Astrocyte (in vitro differentiated cells and primary cell): ENCODE measurements around the gene MEIKIN. TPM values are rescaled to one million over a fixed set of nuclear protein-coding genes. Genes with fewer than 3 reads are reported as not detected.
"Not testable (repeated sequence)": the region's sequence is repeated elsewhere in the genome, so short reads cannot be mapped to it uniquely, and the experiment has no call there.

Experiments
- DNase-seq: peaks from one replicate; pipeline ENCODE4 v3.0.0-alpha.2; 2010; ENCODE audit warnings: low read depth
- FAIRE-seq: peaks from 2 replicates; lab custom pipeline; 2011; peaks lifted over from hg19 to GRCh38; lab: Jason Lieb, UNC
- H2AFZ ChIP-seq: 2 replicates; pipeline ENCODE4 v1.6.0; 2012; ENCODE audit warnings: low read depth, low read length, inconsistent platforms
- H3K27ac ChIP-seq: 2 replicates; pipeline ENCODE4 v1.5.1; 2011; ENCODE audit warnings: low read depth, low read length, inconsistent platforms
- H3K27me3 ChIP-seq: 2 replicates; pipeline ENCODE4 v1.6.0; 2011; ENCODE audit warnings: low read length, inconsistent platforms; ENCODE audit not compliant: insufficient read depth
- H3K36me3 ChIP-seq: 2 replicates; pipeline ENCODE4 v1.5.1; 2011; ENCODE audit warnings: low read length, inconsistent platforms; ENCODE audit not compliant: insufficient read depth
- H3K4me1 ChIP-seq: 2 replicates; pipeline ENCODE4 v1.5.1; 2011; ENCODE audit warnings: low read length, inconsistent platforms; ENCODE audit not compliant: insufficient read depth
- H3K4me2 ChIP-seq: 2 replicates; pipeline ENCODE4 v1.6.0; 2012; ENCODE audit warnings: low read length, inconsistent platforms
- H3K4me3 ChIP-seq: 2 replicates; pipeline ENCODE4 v1.5.1; 2011; ENCODE audit warnings: low read depth, mild to moderate bottlenecking, low read length, inconsistent platforms; ENCODE audit not compliant: insufficient read depth
- H3K79me2 ChIP-seq: 2 replicates; pipeline ENCODE4 v1.6.0; 2012; ENCODE audit warnings: mild to moderate bottlenecking, low read length, inconsistent platforms; ENCODE audit not compliant: insufficient read depth
- H3K9ac ChIP-seq: 2 replicates; pipeline ENCODE4 v1.6.0; 2012; ENCODE audit warnings: mild to moderate bottlenecking, low read length, inconsistent platforms
- H3K9me3 ChIP-seq: 2 replicates; pipeline ENCODE4 v1.5.1; 2012; ENCODE audit warnings: low read depth, mild to moderate bottlenecking, low read length, inconsistent platforms; ENCODE audit not compliant: insufficient read depth
- H4K20me1 ChIP-seq: 2 replicates; pipeline ENCODE4 v1.6.0; 2012; ENCODE audit warnings: low read length, inconsistent platforms; ENCODE audit not compliant: insufficient read depth
- H3K27ac Mint-ChIP-seq: one replicate; pipeline ENCODE4 v1.8.0; 2021; ENCODE audit warnings: mild to moderate bottlenecking, mixed read lengths; ENCODE audit not compliant: unreplicated experiment
- H3K27me3 Mint-ChIP-seq: one replicate; pipeline ENCODE4 v1.8.0; 2021; ENCODE audit warnings: low read depth, mixed read lengths; ENCODE audit not compliant: unreplicated experiment
- H3K36me3 Mint-ChIP-seq: one replicate; pipeline ENCODE4 v1.8.0; 2021; ENCODE audit warnings: low read depth, mixed read lengths; ENCODE audit not compliant: unreplicated experiment
- H3K4me1 Mint-ChIP-seq: one replicate; pipeline ENCODE4 v1.8.0; 2021; ENCODE audit warnings: low read depth, mixed read lengths; ENCODE audit not compliant: unreplicated experiment
- H3K4me3 Mint-ChIP-seq: one replicate; pipeline ENCODE4 v1.8.0; 2021; ENCODE audit warnings: mild to moderate bottlenecking, moderate library complexity, mixed read lengths; ENCODE audit not compliant: unreplicated experiment
- H3K9me3 Mint-ChIP-seq: one replicate; pipeline ENCODE4 v1.8.0; 2021; ENCODE audit warnings: mild to moderate bottlenecking, mixed read lengths; ENCODE audit not compliant: unreplicated experiment
- EZH2 ChIP-seq: IDR thresholded peaks from 2 replicates; pipeline ENCODE4 v1.6.1; 2012; ENCODE audit warnings: mild to moderate bottlenecking, low read length, inconsistent platforms; ENCODE audit not compliant: insufficient read depth
- total RNA-seq: library from RNA; stranded (reverse); gene quantifications from 2 replicates; pipeline ENCODE4 v1.2.1, GENCODE V29; 2021
- TF ChIP-seq, protein P1 (sequence below): IDR thresholded peaks from 2 replicates; pipeline ENCODE4 v1.5.1; 2011; ENCODE audit warnings: low read depth, mild to moderate bottlenecking, inconsistent platforms, low read length, moderate library complexity; ENCODE audit not compliant: insufficient read depth

Gene MEIKIN
- total RNA-seq, 1 donor from 2014 or later, result not detected

DNA sequence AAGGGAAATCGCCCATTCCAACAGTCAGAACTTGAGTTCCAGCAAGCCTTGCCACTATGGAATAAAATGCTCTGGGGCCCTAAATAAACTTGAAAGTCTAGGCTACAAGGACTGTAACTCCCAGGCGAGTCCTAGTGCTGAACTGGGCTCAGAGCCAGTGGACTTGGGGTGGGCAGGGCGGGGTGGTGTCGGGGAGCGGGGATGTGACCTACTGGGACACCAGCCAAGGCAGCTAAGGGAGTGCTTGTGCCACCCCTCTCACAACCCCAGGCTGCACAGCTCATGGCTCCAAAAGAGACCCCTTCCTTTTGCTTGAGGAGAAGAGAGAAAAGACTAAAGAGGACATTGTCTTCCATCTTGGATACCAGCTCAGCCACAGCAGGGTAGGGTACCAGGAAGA lies 61.5 kb downstream of the MEIKIN start:
- H3K27ac ChIP-seq, result no peak overlapping the region
- H3K79me2 ChIP-seq, result no peaks in the 10 kb centered on the region
- no peak for DNase-seq
- H3K9ac ChIP-seq, result no peak overlapping the region
- Mint-ChIP-seq H3K9me3 (no peaks in the 10 kb centered on the region), H3K4me3 (no peak overlapping the region), H3K27ac (no peak overlapping the region), H3K4me1 (no peaks in the 10 kb centered on the region), H3K27me3 (peaks cover 4% of the 10 kb centered on the region), H3K36me3 (no peaks in the 10 kb centered on the region)
- H2AFZ ChIP-seq, result no peak overlapping the region
- H3K36me3 ChIP-seq, result no peaks in the 10 kb centered on the region
- FAIRE-seq, result no peak
- no peaks in the 10 kb centered on the region for H3K27me3 ChIP-seq
- H3K4me1 ChIP-seq, result no peaks in the 10 kb centered on the region
- H3K4me3 ChIP-seq, result no peak overlapping the region
- no peaks in the 10 kb centered on the region for H3K9me3 ChIP-seq
- H4K20me1 ChIP-seq, result no peaks in the 10 kb centered on the region
- no peak overlapping the region for H3K4me2 ChIP-seq
- TF ChIP-seq, protein P1, sequence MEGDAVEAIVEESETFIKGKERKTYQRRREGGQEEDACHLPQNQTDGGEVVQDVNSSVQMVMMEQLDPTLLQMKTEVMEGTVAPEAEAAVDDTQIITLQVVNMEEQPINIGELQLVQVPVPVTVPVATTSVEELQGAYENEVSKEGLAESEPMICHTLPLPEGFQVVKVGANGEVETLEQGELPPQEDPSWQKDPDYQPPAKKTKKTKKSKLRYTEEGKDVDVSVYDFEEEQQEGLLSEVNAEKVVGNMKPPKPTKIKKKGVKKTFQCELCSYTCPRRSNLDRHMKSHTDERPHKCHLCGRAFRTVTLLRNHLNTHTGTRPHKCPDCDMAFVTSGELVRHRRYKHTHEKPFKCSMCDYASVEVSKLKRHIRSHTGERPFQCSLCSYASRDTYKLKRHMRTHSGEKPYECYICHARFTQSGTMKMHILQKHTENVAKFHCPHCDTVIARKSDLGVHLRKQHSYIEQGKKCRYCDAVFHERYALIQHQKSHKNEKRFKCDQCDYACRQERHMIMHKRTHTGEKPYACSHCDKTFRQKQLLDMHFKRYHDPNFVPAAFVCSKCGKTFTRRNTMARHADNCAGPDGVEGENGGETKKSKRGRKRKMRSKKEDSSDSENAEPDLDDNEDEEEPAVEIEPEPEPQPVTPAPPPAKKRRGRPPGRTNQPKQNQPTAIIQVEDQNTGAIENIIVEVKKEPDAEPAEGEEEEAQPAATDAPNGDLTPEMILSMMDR, result no peak
- TF ChIP-seq EZH2, result no peak

DNA sequence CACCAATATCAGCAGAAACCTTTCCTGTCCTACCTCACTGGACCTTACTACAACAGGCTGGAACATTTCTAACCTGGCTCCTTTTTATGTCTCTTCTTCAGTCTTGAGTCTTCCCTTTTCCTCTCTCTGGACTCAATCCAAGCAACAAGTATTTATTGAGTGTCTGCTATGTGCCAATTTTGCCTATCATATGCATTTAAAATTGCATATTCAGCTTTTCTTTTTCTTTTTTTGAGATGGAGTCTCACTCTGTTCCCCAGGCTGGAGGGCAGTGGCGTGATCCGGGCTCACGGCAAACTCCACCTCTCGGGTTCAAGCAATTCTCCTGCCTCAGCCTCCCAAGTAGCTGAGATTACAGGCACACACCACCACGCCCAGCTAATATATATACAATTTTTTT lies 65.8 kb downstream of the MEIKIN start:
- no peak for DNase-seq
- Mint-ChIP-seq H3K27me3 (peaks cover 1% of the 10 kb centered on the region), H3K4me3 (no peak overlapping the region), H3K4me1 (no peaks in the 10 kb centered on the region), H3K36me3 (no peaks in the 10 kb centered on the region), H3K9me3 (peaks cover 3% of the 10 kb centered on the region), H3K27ac (no peak overlapping the region)
- no peak overlapping the region for H3K27ac ChIP-seq
- no peaks in the 10 kb centered on the region for H4K20me1 ChIP-seq
- no peaks in the 10 kb centered on the region for H3K79me2 ChIP-seq
- TF ChIP-seq, protein P1, result no peak
- no peak for TF ChIP-seq EZH2
- no peaks in the 10 kb centered on the region for H3K36me3 ChIP-seq
- H3K27me3 ChIP-seq, result no peaks in the 10 kb centered on the region
- no peak for FAIRE-seq
- no peak overlapping the region for H3K4me2 ChIP-seq
- no peaks in the 10 kb centered on the region for H3K9me3 ChIP-seq
- no peak overlapping the region for H3K4me3 ChIP-seq
- H3K9ac ChIP-seq, result no peak overlapping the region
- H3K4me1 ChIP-seq, result no peaks in the 10 kb centered on the region
- no peak overlapping the region for H2AFZ ChIP-seq

DNA sequence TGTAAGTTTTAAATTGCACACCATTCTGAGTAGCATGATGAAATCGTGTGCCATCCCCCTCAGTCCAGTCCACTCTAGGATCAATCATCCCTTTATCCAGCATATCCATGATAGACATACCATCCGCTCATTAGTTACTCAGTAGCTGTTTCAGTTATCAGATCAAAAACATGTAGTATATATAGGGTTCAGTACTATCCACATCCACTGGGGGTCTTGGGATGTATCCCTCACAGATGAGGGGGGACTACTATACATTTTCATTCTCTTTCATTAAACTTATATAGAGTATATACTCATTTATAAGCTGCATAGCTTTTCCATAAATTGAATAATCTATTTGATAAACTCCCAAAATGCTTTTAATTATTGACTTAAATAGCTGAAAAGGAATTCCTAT lies 67.6 kb downstream of the MEIKIN start:
- Mint-ChIP-seq H3K36me3 (no peaks in the 10 kb centered on the region), H3K9me3 (peaks cover 6% of the 10 kb centered on the region), H3K4me3 (no peak overlapping the region)

DNA sequence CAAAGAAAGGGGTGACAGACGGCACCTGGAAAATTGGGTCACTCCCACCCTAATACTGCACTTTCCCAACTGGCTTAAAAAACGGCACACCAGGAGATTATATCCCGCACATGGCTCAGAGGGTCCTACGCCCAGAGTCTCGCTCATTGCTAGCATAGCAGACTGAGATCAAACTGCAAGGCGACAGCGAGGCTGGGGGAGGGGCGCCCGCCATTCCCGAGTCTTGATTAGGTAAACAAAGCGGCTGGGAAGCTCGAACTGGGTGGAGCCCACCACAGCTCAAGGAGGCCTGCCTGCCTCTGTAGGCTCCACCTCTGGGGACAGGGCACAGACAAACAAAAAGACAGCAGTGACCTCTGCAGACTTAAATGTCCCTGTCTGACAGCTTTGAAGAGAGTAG lies 74.2 kb downstream of the MEIKIN start:
- not testable (repeated sequence) for H3K27me3 ChIP-seq, H3K27ac Mint-ChIP-seq, H4K20me1 ChIP-seq, H3K4me1 ChIP-seq, DNase-seq, H3K4me3 ChIP-seq, H3K4me1 Mint-ChIP-seq, H3K27me3 Mint-ChIP-seq, FAIRE-seq, H3K36me3 ChIP-seq, H2AFZ ChIP-seq, H3K79me2 ChIP-seq, H3K4me3 Mint-ChIP-seq, H3K9ac ChIP-seq, H3K27ac ChIP-seq, H3K36me3 Mint-ChIP-seq, H3K9me3 ChIP-seq, H3K4me2 ChIP-seq
- peaks cover 15% of the 10 kb centered on the region for H3K9me3 Mint-ChIP-seq

More for the DNA sequence above, 67.6 kb downstream of the MEIKIN start:
- H3K27me3 Mint-ChIP-seq, result peaks cover 2% of the 10 kb centered on the region
- Histone ChIP-seq H4K20me1 (no peaks in the 10 kb centered on the region), H3K9me3 (no peaks in the 10 kb centered on the region), H3K27ac (no peak overlapping the region), H3K27me3 (no peaks in the 10 kb centered on the region), H3K79me2 (no peaks in the 10 kb centered on the region), H3K36me3 (no peaks in the 10 kb centered on the region), H3K4me2 (no peak overlapping the region), H3K4me3 (no peak overlapping the region), H2AFZ (no peak overlapping the region), H3K9ac (no peak overlapping the region), H3K4me1 (no peaks in the 10 kb centered on the region)
- TF ChIP-seq, protein P1, result no peak
- TF ChIP-seq EZH2, result no peak
- no peak overlapping the region for H3K27ac Mint-ChIP-seq
- DNase-seq (no peak), FAIRE-seq (no peak)
- H3K4me1 Mint-ChIP-seq, result no peaks in the 10 kb centered on the region
